ENCODE results near the gene ADGRF3.

The ADGRF3 gene

DNA sequence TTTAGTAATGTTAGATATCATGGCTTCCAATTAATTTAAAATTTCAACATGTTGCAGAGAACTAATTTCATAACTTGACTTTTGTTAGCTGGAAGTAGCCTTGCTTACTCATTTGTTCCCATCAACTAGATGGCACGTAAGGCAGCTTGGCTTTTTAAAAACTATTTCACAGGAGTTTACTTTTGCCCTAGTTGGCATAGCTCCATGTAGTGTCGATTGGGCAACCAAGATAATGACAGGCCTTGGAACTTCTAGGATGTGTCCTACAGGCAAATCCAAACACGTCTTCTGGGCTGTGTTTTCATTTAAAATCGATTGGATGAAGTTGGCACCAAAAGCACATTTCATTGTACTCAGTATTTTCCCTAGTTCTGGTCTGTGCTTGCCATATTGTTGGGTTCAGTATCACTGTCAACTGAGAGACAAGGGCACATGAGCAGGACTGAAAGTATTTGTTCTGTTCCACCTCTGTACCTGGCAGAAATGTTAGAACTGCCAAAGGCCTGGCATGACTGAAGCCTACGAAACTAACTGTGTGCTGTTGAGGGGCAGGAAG, 72.5 kb downstream of the ADGRF3 start:
- Histone ChIP-seq H3K4me1 (ENCODE audit: control insufficient read depth in 2 of 2, insufficient read depth in 1 of 2, low read depth in 1 of 2, low read length in 2 of 2) (no peaks in the 10 kb centered on the region), H4K8ac (ENCODE audit: low read depth, low read length) (no peak overlapping the region), H3K9me3 (replicated peaks in 1 of 2; ENCODE audit: control insufficient read depth in 2 of 2, insufficient read depth in 1 of 2, low read depth in 1 of 2, low read length in 2 of 2) (no peaks in the 10 kb centered on the region), H3K23ac (ENCODE audit: low read depth, low read length, poor library complexity) (no peak overlapping the region), H2BK15ac (ENCODE audit: low read length) (no peak overlapping the region), H3K79me1 (ENCODE audit: low read depth, low read length) (no peaks in the 10 kb centered on the region), H3K36me3 (replicated peaks in 1 of 2; ENCODE audit: control insufficient read depth in 2 of 2, insufficient read depth in 2 of 2, low read length in 2 of 2) (peaks cover 4 to 80% of the 10 kb centered on the region in 2 donors), H2BK5ac (ENCODE audit: low read length) (no peak overlapping the region), H3K4ac (ENCODE audit: low read length) (no peak overlapping the region), H2AFZ (ENCODE audit: low read length) (no peak overlapping the region), H2BK120ac (ENCODE audit: low read depth, low read length) (no peak overlapping the region), H4K91ac (ENCODE audit: low read depth, low read length, poor library complexity) (no peak overlapping the region), H3K27me3 (ENCODE audit: control insufficient read depth in 3 of 3, insufficient read depth in 3 of 3, low read depth in 1 of 3, low read length in 3 of 3) (no peaks in the 10 kb centered on the region), H3K4me2 (ENCODE audit: insufficient read depth, low read length, poor library complexity, severe bottlenecking) (no peak overlapping the region), H3K4me3 (ENCODE audit: low read length in 2 of 2) (no peak overlapping the region), H2AK5ac (ENCODE audit: low read depth, low read length) (no peak overlapping the region), H2BK12ac (ENCODE audit: low read length) (no peak overlapping the region), H3K14ac (ENCODE audit: low read length) (no peak overlapping the region), H3K18ac (ENCODE audit: low read length) (no peak overlapping the region), H3K27ac (replicated peaks; ENCODE audit: low read length) (no peak overlapping the region), H3K9ac (ENCODE audit: low read depth, low read length, poor library complexity) (no peak overlapping the region)
- no peak for DNase-seq (ENCODE audit: low spot score)
- WGBS, 2 donors (ENCODE audit: extremely low coverage in 2 of 2, insufficient read length in 2 of 2, insufficient replicate concordance in 1 of 2), result no CpG with 5 or more reads among the region's 5 CpGs

GRCh38 chr2:26273501-26273900, 73.1 kb downstream of the ADGRF3 start:
- no peaks in the 10 kb centered on the region for H3K79me1 ChIP-seq (ENCODE audit: low read depth, low read length)
- H3K18ac ChIP-seq (ENCODE audit: low read length), result no peak overlapping the region
- H4K91ac ChIP-seq (ENCODE audit: low read depth, low read length, poor library complexity), result no peak overlapping the region
- no peaks in the 10 kb centered on the region for H3K9me3 ChIP-seq (replicated peaks in 1 of 2; ENCODE audit: control insufficient read depth in 2 of 2, insufficient read depth in 1 of 2, low read depth in 1 of 2, low read length in 2 of 2)
- no peak overlapping the region for H3K14ac ChIP-seq (ENCODE audit: low read length)
- H3K27ac ChIP-seq (replicated peaks; ENCODE audit: low read length), result no peak overlapping the region
- no CpG with 5 or more reads among the region's 2 CpGs for WGBS, 2 donors (ENCODE audit: extremely low coverage in 2 of 2, insufficient read length in 2 of 2, insufficient replicate concordance in 1 of 2)
- no peak overlapping the region for H4K8ac ChIP-seq (ENCODE audit: low read depth, low read length)
- no peak overlapping the region for H2AFZ ChIP-seq (ENCODE audit: low read length)
- peaks cover 2 to 74% of the 10 kb centered on the region in 2 donors for H3K36me3 ChIP-seq (replicated peaks in 1 of 2; ENCODE audit: control insufficient read depth in 2 of 2, insufficient read depth in 2 of 2, low read length in 2 of 2)
- no peak overlapping the region for H3K23ac ChIP-seq (ENCODE audit: low read depth, low read length, poor library complexity)
- H2BK15ac ChIP-seq (ENCODE audit: low read length), result no peak overlapping the region
- no peak overlapping the region for H3K9ac ChIP-seq (ENCODE audit: low read depth, low read length, poor library complexity)
- no peak overlapping the region for H2BK120ac ChIP-seq (ENCODE audit: low read depth, low read length)
- H3K4me3 ChIP-seq (ENCODE audit: low read length in 2 of 2), result no peak overlapping the region
- no peaks in the 10 kb centered on the region for H3K27me3 ChIP-seq (ENCODE audit: control insufficient read depth in 3 of 3, insufficient read depth in 3 of 3, low read depth in 1 of 3, low read length in 3 of 3)
- H3K4ac ChIP-seq (ENCODE audit: low read length), result no peak overlapping the region
- no peak overlapping the region for H2BK12ac ChIP-seq (ENCODE audit: low read length)
- H3K4me1 ChIP-seq (ENCODE audit: control insufficient read depth in 2 of 2, insufficient read depth in 1 of 2, low read depth in 1 of 2, low read length in 2 of 2), result no peaks in the 10 kb centered on the region
- DNase-seq (ENCODE audit: low spot score), result no peak
- H3K4me2 ChIP-seq (ENCODE audit: insufficient read depth, low read length, poor library complexity, severe bottlenecking), result no peak overlapping the region
- no peak overlapping the region for H2BK5ac ChIP-seq (ENCODE audit: low read length)
- no peak overlapping the region for H2AK5ac ChIP-seq (ENCODE audit: low read depth, low read length)

- no peak overlapping the region for H2AK5ac ChIP-seq (ENCODE audit: low read depth, low read length)
- H3K9me3 ChIP-seq (replicated peaks in 1 of 2; ENCODE audit: control insufficient read depth in 2 of 2, insufficient read depth in 1 of 2, low read depth in 1 of 2, low read length in 2 of 2), result no peaks in the 10 kb centered on the region
- H3K4ac ChIP-seq (ENCODE audit: low read length), result no peak overlapping the region
- H4K8ac ChIP-seq (ENCODE audit: low read depth, low read length), result no peak overlapping the region
- no peaks in the 10 kb centered on the region for H3K27me3 ChIP-seq (ENCODE audit: control insufficient read depth in 3 of 3, insufficient read depth in 3 of 3, low read depth in 1 of 3, low read length in 3 of 3)
- no peak overlapping the region for H3K14ac ChIP-seq (ENCODE audit: low read length)
- no peak overlapping the region for H2BK12ac ChIP-seq (ENCODE audit: low read length)
- H3K36me3 ChIP-seq (replicated peaks in 1 of 2; ENCODE audit: control insufficient read depth in 2 of 2, insufficient read depth in 2 of 2, low read length in 2 of 2), result peaks cover 0 to 46% of the 10 kb centered on the region in 2 donors
- H3K18ac ChIP-seq (ENCODE audit: low read length), result no peak overlapping the region
- H3K27ac ChIP-seq (replicated peaks; ENCODE audit: low read length), result no peak overlapping the region
- no peak overlapping the region for H2BK120ac ChIP-seq (ENCODE audit: low read depth, low read length)
- H3K4me3 ChIP-seq (ENCODE audit: low read length in 2 of 2), result no peak overlapping the region
- no peak overlapping the region for H3K23ac ChIP-seq (ENCODE audit: low read depth, low read length, poor library complexity)
- no peak for DNase-seq (ENCODE audit: low spot score)
- H2BK15ac ChIP-seq (ENCODE audit: low read length), result no peak overlapping the region
- H3K4me1 ChIP-seq (ENCODE audit: control insufficient read depth in 2 of 2, insufficient read depth in 1 of 2, low read depth in 1 of 2, low read length in 2 of 2), result no peaks in the 10 kb centered on the region
- H2BK5ac ChIP-seq (ENCODE audit: low read length), result no peak overlapping the region
- no peaks in the 10 kb centered on the region for H3K79me1 ChIP-seq (ENCODE audit: low read depth, low read length)
- no peak overlapping the region for H2AFZ ChIP-seq (ENCODE audit: low read length)
- H3K9ac ChIP-seq (ENCODE audit: low read depth, low read length, poor library complexity), result no peak overlapping the region
- no peak overlapping the region for H3K4me2 ChIP-seq (ENCODE audit: insufficient read depth, low read length, poor library complexity, severe bottlenecking)
- no peak overlapping the region for H4K91ac ChIP-seq (ENCODE audit: low read depth, low read length, poor library complexity)
These were observed 76.2 kb downstream of the ADGRF3 start for GRCh38 chr2:26270373-26270772.

- Histone ChIP-seq H3K9me3 (replicated peaks in 1 of 2; ENCODE audit: control insufficient read depth in 2 of 2, insufficient read depth in 1 of 2, low read depth in 1 of 2, low read length in 2 of 2) (no peaks in the 10 kb centered on the region), H3K23ac (ENCODE audit: low read depth, low read length, poor library complexity) (no peak overlapping the region)
- no CpG with 5 or more reads among the region's 6 CpGs for WGBS, 2 donors (ENCODE audit: extremely low coverage in 2 of 2, insufficient read length in 2 of 2, insufficient replicate concordance in 1 of 2)
These were observed 76.9 kb downstream of the ADGRF3 start for GRCh38 chr2:26269571-26270158.

More at GRCh38 chr2:26269571-26270158, 76.9 kb downstream of the ADGRF3 start:
- Histone ChIP-seq H3K4me1 (ENCODE audit: control insufficient read depth in 2 of 2, insufficient read depth in 1 of 2, low read depth in 1 of 2, low read length in 2 of 2) (no peaks in the 10 kb centered on the region), H2BK120ac (ENCODE audit: low read depth, low read length) (no peak overlapping the region), H3K79me1 (ENCODE audit: low read depth, low read length) (no peaks in the 10 kb centered on the region), H3K4me3 (ENCODE audit: low read length in 2 of 2) (no peak overlapping the region), H2BK15ac (ENCODE audit: low read length) (no peak overlapping the region), H4K91ac (ENCODE audit: low read depth, low read length, poor library complexity) (no peak overlapping the region), H3K4me2 (ENCODE audit: insufficient read depth, low read length, poor library complexity, severe bottlenecking) (no peak overlapping the region), H3K36me3 (replicated peaks in 1 of 2; ENCODE audit: control insufficient read depth in 2 of 2, insufficient read depth in 2 of 2, low read length in 2 of 2) (peaks cover 0 to 46% of the 10 kb centered on the region in 2 donors), H3K18ac (ENCODE audit: low read length) (no peak overlapping the region), H3K27me3 (ENCODE audit: control insufficient read depth in 3 of 3, insufficient read depth in 3 of 3, low read depth in 1 of 3, low read length in 3 of 3) (no peaks in the 10 kb centered on the region), H4K8ac (ENCODE audit: low read depth, low read length) (no peak overlapping the region), H2BK5ac (ENCODE audit: low read length) (no peak overlapping the region), H2BK12ac (ENCODE audit: low read length) (no peak overlapping the region), H3K14ac (ENCODE audit: low read length) (no peak overlapping the region), H3K9ac (ENCODE audit: low read depth, low read length, poor library complexity) (no peak overlapping the region), H2AFZ (ENCODE audit: low read length) (no peak overlapping the region), H2AK5ac (ENCODE audit: low read depth, low read length) (no peak overlapping the region), H3K27ac (replicated peaks; ENCODE audit: low read length) (no peak overlapping the region), H3K4ac (ENCODE audit: low read length) (no peak overlapping the region)
- no peak for DNase-seq (ENCODE audit: low spot score)
